Measurements from ENCODE around the gene GPRC5C.

The GPRC5C gene

DNA sequence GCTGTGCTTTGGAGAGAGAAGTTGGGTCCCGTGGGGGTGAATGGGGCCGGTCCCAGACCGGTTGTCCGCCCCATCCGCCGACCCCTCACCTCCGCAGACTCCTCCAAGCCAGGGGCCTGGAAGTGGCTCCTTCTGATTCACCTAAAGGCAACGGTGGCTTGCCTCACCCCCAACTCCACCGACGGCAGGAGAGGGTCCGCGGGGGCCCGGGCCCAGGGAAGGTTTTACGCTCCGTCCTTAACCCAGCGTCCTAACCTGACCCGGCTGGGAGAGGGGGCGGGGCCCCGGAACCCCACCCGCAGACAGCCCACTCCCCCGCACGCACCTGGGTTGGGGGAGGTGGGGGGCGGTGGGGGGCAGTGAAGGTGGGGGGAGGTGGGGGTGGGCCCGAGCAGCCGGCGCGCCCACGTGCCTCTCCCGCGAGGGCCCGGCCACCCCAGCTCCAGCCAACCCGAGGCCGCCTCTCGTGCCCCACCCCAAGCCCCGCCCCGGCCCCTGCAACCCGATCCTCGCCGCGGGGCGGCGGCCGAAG, 21.8 kb downstream of the GPRC5C start:
- no peak for DNase-seq

- DNase-seq = no peak
Observed at GRCh38 chr17:74454197-74455024, 22.5 kb downstream of the GPRC5C start.

DNA sequence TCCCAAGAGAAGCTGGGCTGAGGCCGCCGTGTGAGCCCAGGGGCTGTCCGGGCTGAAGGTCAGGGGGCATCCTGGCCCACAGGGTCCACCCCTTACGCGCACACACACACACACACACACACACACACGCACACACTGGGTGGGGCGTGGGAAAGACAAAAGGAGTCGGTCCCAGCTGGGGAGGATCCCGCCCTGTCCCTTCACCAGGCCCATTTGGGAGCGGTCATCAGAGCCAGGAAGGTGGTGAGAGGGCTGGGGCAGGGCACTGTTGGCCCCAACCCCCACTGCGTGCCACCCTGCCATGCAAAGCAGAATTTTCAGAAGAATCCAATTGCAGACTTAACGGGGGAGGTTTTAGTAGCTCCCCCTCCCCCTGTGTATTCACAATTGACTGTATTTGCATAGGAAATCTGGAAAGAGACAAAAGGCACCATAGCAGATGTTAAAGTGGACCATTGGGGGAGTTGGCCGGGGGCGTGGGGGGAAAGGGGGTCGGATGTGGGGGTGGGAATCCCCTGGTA, 23.2 kb downstream of the GPRC5C start:
- no peak for DNase-seq

- DNase-seq = no peak
Observed at GRCh38 chr17:74455821-74456220, 23.9 kb downstream of the GPRC5C start.

DNA sequence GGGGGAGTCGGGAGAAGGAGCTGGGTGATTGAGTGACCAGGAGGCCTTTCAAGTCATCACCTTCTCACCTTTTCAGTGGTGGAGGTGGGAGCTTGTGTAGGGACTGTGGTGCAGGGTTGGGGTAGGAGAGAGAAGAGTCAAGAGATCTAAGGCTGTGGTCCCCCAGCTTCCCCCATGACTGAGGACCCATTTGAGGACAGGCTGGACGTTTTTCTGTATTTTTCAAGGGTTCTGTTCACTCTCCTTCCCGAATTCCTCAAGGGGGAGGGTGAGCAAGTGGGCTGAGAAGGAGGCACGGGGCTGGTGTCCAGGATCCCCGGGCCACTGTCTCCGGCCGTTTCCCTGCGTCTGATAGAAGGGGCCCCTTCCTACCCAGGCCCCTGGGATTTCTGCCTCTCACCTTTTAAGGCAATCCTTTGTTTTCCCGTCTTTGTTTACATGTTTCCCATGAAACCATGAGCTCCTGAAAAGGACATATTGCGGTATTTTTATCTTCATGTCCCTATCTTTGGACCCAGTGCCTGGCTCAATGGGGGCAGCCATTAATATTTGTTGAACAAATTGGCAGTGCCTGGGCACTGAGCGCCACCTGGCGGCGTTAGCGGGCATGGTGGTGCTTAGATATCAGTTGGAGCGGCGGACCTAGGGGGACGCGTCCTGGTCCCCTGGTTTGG, 25.4 kb downstream of the GPRC5C start:
- no peak for DNase-seq

GRCh38 chr17:74457820-74458166, 25.9 kb downstream of the GPRC5C start:
- DNase-seq = no peak

- no peak for DNase-seq
Observed at GRCh38 chr17:74458835-74459234, 26.9 kb downstream of the GPRC5C start.

- DNase-seq = no peak
Observed at GRCh38 chr17:74459622-74460021, 27.7 kb downstream of the GPRC5C start.

DNA sequence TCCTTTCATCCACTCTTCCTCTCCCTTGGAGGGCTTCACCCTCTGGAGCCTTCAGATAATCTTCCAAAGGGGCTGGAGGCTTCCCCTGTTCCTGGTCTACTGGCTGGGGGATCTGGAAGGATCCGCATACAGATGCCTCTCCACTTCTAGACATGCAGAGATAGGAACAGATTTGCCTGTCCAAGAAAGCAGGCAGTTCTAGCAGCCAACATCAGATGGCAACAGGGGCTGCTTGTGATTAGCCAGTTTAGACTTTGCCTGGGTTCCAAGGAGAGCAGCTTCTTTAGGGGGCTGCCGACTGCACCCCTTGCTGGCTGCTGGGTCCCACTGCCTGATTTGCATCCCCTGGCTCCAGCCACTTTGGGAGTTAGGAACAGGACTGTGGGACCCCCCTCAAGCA, 28.4 kb downstream of the GPRC5C start:
- no peak for DNase-seq

- DNase-seq = no peak
Observed at GRCh38 chr17:74460996-74461395, 29.1 kb downstream of the GPRC5C start.

DNA sequence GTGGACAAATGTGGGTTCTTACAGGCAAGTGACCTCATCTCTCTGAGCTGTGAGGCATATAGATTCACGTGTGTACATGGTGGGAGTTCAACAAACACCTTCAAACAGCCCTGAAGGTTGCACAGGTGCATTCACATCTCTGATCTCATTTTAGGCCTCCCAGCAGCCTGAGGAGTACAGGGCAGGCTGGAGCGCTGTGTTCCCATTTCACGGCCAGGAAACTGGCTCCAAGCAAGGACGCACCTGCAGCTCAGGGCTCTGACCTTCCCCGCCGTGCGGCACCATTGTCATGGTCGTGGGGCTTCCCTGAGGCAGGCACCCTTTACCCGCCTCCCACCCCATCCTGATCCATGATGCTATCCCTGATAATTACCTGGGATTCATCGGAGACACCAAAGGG, 29.7 kb downstream of the GPRC5C start:
- DNase-seq = no peak

DNA sequence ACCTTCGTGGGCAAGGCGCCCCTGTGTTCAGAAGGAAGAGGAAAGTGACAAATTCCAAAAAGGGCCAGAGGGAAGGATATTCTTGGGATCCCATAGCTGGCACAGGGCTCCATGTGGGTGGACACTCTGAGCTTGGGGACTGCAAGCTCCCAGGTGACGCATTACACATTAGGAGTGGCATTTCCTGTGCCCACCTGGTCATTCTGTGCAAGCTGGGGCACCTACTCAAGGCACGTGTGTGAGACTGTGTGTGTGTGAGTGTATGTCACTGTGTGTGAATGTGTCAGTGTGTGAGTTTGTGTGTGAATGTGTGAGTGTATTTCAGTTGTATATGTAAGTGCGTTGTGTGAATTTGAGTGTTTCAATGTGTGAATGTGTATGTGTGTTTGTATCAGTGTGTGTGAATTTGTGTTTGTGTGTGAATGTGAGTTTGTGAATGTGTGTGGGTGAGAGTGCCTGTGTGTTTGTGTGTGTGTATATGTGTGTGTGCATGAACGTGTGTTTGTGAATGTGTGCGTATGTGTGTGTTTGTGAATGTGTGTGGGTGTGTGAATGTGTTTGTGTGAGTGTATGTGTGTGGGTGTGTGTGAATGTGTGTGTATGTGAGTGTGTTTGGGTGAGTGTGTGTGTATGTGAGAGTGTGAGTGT, 33.0 kb downstream of the GPRC5C start:
- no peak for DNase-seq

- DNase-seq = no peak
Observed at GRCh38 chr17:74465378-74466110, 33.7 kb downstream of the GPRC5C start.

DNA sequence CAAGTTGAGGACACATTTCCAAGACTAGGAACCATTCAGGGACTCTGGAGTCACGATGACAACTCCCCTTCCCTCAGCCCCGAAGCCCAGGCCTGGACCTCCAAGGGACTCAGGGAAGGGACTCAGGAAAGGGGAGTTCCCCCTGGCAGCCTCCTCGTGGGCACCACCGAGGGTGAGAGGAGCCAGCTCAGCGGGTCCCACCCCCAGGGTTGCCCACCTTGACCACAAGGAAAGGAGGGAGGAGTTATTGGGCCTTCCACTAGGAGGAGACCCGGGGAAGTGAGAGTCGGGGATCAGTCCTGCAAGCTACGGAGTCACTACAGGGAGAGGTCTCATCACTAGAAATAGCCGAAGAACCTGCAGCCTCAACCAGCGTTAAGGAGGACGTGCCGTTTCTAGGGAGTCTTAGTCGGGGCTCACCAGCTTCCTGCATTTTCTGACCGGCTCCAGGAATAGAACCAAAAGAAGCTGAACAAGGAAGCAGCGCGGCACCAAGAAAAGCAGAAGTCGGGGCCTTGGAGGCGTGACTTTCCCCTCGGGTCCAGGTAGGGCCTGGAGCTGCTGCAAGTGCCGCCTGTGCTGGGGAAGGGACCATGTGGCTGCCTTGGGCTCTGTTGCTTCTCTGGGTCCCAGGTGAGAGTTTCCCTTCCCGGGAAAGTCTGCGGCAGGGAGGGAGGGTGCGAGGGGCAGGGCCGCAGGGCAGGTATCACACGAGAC, 34.4 kb downstream of the GPRC5C start, which contains the start of gene CD300A:
Gene CD300A, plus strand, starts transcription at position 524 of the 717 bp plus-strand sequence. Its CDS starts 70 bp downstream, at position 594.
- DNase-seq = no peak

DNA sequence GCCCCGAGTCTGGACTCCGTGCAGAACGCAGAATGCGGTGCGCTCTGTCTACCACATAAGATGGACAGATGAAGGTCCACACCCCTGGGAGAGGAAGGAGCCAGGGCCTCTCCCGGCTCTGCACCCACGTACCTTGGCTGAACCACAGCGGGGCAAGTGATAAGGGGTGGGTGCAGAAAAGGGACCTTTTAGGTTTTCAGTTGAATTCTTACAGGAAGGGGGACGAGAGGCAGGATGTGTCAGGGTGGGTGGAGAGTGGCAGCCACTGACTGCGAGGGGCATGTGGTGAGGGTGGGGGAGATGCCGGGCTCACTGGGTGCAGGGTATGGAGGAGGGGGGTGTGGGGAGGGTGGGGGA, 34.9 kb downstream of the GPRC5C start:
- DNase-seq = no peak

DNA sequence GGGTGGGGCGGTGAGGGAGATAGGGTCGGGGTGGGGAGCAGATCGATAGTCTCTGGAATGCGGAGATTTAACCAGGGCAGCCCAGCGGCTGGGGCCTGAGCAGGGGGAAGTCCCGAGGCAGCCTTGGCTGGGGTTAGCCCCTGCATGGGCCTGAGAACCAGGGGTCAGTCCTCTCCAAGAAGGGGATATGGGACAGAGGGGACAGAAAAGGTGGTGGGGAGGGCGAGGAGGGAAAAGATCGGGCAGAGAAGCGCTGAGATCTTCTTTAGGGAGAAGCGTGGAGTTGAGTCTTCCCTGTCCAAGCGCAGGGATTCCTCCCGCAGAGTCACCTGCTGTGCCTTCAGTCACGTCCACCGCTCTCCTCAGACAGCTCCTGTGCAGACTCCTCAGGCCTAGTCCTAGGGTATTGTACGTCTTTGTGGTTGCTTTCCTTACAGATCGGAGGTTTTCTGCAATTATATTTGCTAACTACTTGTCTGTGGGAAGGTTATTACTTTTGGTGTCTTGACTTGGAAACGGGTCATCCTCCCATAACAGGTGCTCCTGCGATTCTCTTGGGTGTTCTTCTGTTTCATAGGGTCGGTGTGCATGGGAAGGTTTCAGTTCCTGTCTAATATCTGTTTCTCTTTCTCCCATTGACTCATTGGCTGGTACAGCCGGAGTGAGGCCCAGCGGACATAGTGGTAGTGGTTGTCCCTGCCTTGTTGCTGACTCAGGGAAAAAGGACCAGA, 35.5 kb downstream of the GPRC5C start:
- no peak for DNase-seq

DNA sequence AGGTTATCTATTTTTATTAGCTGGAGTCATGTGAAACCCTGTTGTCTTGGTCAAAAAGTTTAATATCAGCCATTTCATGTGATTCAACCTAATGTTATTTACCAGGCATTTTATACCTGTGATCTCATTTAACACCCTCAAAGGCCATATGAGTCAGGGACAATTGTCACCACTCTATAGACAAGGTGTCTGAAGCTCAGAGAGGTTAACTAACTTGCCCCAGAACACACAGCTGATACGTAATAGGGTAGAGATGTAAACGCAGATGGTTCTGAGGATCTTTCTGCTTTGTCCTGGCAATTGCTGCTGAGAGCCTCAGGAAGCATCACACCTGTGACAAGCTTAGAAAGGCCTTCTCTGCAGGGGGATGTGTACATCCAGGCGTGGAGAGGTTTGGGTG, 39.5 kb downstream of the GPRC5C start:
- DNase-seq = no peak

DNA sequence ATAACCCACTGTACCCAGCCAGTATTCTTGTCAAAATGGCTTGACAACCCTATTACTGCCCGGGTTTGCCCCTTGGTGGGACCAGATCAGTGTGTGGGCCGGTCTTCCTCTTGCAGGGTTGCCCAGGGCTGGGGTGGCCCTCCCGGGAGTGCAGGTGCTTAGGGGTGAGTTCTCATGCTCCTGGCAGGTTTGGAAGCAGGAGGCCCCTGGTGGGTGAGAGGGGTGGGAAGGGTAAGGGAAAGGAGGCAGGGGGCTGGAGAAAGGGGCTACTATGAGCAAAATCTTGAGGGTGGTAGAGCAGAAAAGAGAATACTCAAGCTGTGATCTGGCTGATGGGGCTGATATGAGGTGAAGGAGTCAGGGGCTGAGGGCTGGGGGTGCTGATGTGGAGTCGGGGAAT, 41.0 kb downstream of the GPRC5C start:
- DNase-seq = no peak

DNA sequence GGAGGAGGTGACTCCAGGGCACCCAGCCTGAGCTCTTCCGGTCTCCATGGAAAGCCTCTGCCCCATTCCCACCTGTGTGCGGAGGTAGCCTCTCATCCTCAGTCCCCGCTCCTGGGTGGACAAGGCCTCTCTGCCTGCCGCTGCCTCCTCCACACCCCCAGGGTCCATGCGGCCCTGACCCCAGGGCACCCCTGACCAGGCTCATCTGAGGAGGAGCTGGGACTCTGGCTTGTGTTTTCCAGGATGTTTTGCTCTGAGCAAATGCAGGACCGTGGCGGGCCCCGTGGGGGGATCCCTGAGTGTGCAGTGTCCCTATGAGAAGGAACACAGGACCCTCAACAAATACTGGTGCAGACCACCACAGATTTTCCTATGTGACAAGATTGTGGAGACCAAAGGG, 41.4 kb downstream of the GPRC5C start:
- no peak for DNase-seq

DNA sequence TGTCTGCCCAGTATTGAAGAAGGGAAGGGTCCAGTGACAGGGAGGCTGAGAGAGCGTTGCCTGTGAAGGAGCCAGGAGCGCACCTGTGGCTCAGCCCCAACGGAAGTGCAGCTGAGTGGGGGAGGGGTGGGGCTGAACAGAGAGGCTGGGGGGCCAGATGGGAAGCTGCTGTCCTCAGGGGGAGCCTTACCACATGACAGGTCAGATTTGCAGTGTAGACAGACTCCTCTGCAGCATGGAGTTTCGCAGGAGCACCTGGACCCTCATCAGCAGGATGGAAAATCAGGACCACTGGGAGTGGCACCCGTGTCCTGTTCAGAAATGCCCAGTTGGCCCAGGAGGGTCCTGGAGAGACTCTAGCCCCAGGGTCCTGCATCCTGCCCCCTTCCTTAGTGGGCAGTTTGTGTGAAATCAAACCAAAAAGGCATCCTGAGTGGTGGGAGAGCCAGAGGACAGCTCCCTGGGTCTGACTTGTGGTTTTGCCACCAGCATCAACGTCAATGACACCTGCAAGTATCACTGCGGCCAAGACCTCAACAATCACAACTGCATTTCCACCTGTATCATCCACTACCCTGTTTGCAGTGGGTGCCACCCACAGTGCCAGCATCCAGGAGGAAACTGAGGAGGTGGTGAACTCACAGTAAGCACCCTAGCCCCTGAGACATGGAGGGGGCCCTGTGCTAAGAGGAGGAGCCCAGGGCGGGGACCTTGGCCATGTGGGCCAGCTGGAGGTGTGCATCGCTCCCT, 42.3 kb downstream of the GPRC5C start:
- no peak for DNase-seq

DNA sequence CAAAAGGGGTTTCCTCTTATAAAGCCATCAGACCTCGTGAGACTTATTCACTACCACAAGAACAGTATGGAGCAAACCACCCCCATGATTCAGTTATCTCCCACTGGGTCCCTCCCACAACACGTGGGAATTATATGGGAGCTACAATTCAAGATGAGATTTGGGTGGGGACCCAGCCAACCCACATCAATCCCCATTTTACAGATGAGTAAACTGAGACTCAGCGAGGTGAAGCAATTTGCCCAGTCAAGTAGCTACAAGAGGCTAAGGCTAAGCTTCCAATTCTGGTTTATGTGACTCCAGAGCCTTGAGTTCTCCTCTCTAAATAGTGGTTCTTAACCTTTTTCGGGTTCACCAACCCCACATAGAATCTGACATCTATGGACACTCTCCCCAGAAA, 43.3 kb downstream of the GPRC5C start:
- no peak for DNase-seq
